Hematopoietic multipotent progenitor cell treated with erythropoietin and hydrocortisone succinate and interleukin-3 and kit ligand, for 4 days (in vitro differentiated cells): Measurements from ENCODE around the gene SMO.
"Not testable (repeated sequence)": the region's sequence is repeated elsewhere in the genome, so short reads cannot be mapped to it uniquely, and the experiment has no call there.

Experiments used
- DNase-seq: peaks from one replicate; pipeline ENCODE4 v3.0.0-alpha.2; 2015

SMO gene

GRCh38 chr7:129209067-129209926 lies 20.9 kb downstream of the SMO start:
- DNase-seq, result no peak

GRCh38 chr7:129210256-129210988 lies 22.0 kb downstream of the SMO start:
- DNase-seq, result peak; percentile 84

GRCh38 chr7:129210989-129211312 lies 22.5 kb downstream of the SMO start:
- no peak for DNase-seq

- DNase-seq, result no peak
Observed at GRCh38 chr7:129212126-129212525, 23.7 kb downstream of the SMO start.

- DNase-seq, result no peak
Observed at GRCh38 chr7:129212596-129212995, 24.2 kb downstream of the SMO start.

- peak; percentile 73 for DNase-seq
Observed at GRCh38 chr7:129213828-129214227, 25.4 kb downstream of the SMO start.

- DNase-seq, result not testable (repeated sequence)
Observed at GRCh38 chr7:129215691-129216090, 27.3 kb downstream of the SMO start.

GRCh38 chr7:129216101-129216715 lies 27.8 kb downstream of the SMO start:
- not testable (repeated sequence) for DNase-seq

GRCh38 chr7:129216821-129217416 lies 28.5 kb downstream of the SMO start:
- not testable (repeated sequence) for DNase-seq

GRCh38 chr7:129218514-129219062 lies 30.2 kb downstream of the SMO start:
- DNase-seq, result peak; percentile 90

GRCh38 chr7:129219166-129219565 lies 30.7 kb downstream of the SMO start:
- not testable (repeated sequence) for DNase-seq

GRCh38 chr7:129222064-129222463 lies 33.6 kb downstream of the SMO start:
- DNase-seq, result peak; percentile 60

GRCh38 chr7:129224251-129225205 lies 36.1 kb downstream of the SMO start, which contains the start of gene AHCYL2:
TSS of gene AHCYL2 (plus strand) at chr7:129225030.
- DNase-seq, result peak; percentile 99

- DNase-seq, result peak; percentile 78
Observed at GRCh38 chr7:129225206-129225930, 36.9 kb downstream of the SMO start.

GRCh38 chr7:129225931-129226572 lies 37.6 kb downstream of the SMO start:
- peak; percentile 35 for DNase-seq

- no peak for DNase-seq
Observed at GRCh38 chr7:129227646-129228578, 39.5 kb downstream of the SMO start.

GRCh38 chr7:129228633-129229032 lies 40.2 kb downstream of the SMO start:
- DNase-seq, result no peak

- no peak for DNase-seq
Observed at GRCh38 chr7:129231666-129232065, 43.2 kb downstream of the SMO start.

GRCh38 chr7:129238546-129238945 lies 50.1 kb downstream of the SMO start:
- DNase-seq, result no peak
